Natural killer cell (primary cell): ENCODE measurements around the gene KDM4C. TPM values are rescaled to one million over a fixed set of nuclear protein-coding genes. Genes with fewer than 3 reads are reported as not detected.

Experiments used
- ATAC-seq, 3 donors: fragments of 150-1000 bp in 2 of 3; fragments of 200-7000 bp in 1 of 3; cut with Tn5 transposase; 1 replicate in 1 of 3; 2 replicates in 2 of 3; pipeline ENCODE4 v1.10.0; 2021; ENCODE audit warnings: mild to moderate bottlenecking in 2 of 3, moderate library complexity in 2 of 3
- DNase-seq, 2 donors: peaks; one replicate each; pipeline versions ENCODE4 v3.0.0 to v3.0.0-alpha.2; 2013 to 2021; ENCODE audit warnings: mixed read lengths in 1 of 2
- H3K27ac ChIP-seq: one replicate; pipeline ENCODE4 v1.5.1; 2013; ENCODE audit warnings: mild to moderate bottlenecking, low read length
- H3K27me3 ChIP-seq: one replicate; pipeline ENCODE4 v1.6.1; 2013; ENCODE audit warnings: low read length; ENCODE audit not compliant: control insufficient read depth, insufficient read depth
- H3K36me3 ChIP-seq: one replicate; pipeline ENCODE4 v1.6.1; 2013; ENCODE audit warnings: low read length; ENCODE audit not compliant: control insufficient read depth, insufficient read depth
- H3K4me1 ChIP-seq: one replicate; pipeline ENCODE4 v1.6.1; 2013; ENCODE audit warnings: low read length; ENCODE audit not compliant: control insufficient read depth, insufficient read depth
- H3K4me3 ChIP-seq: one replicate; pipeline ENCODE4 v1.5.1; 2013; ENCODE audit warnings: low read length
- H3K9me3 ChIP-seq: one replicate; pipeline ENCODE4 v1.6.1; 2013; ENCODE audit warnings: low read length; ENCODE audit not compliant: control insufficient read depth, insufficient read depth
- H3K27ac Mint-ChIP-seq, 2 donors: one replicate each; pipeline ENCODE4 v1.8.0; 2022; ENCODE audit warnings: mild to moderate bottlenecking in 2 of 2, mixed read lengths in 2 of 2, moderate library complexity in 1 of 2
- H3K27me3 Mint-ChIP-seq, 2 donors: one replicate each; pipeline ENCODE4 v1.8.0; 2022; ENCODE audit warnings: low read depth in 2 of 2, mixed read lengths in 2 of 2
- H3K36me3 Mint-ChIP-seq: one replicate; pipeline ENCODE4 v1.8.0; 2022; ENCODE audit warnings: mixed read lengths
- H3K4me1 Mint-ChIP-seq, 2 donors: one replicate each; pipeline ENCODE4 v1.8.0; 2022; ENCODE audit warnings: mixed read lengths in 2 of 2
- H3K4me3 Mint-ChIP-seq: one replicate; pipeline ENCODE4 v1.8.0; 2022; ENCODE audit warnings: mild to moderate bottlenecking, moderate library complexity, mixed read lengths
- H3K9me3 Mint-ChIP-seq, 2 donors: one replicate each; pipeline ENCODE4 v1.8.0; 2022; ENCODE audit warnings: mixed read lengths in 2 of 2
- CTCF ChIP-seq: fragments of 200-600 bp; IDR thresholded peaks from one replicate; pipeline ENCODE4 v1.8.0; 2022; ENCODE audit warnings: antibody characterized with exemption
- WGBS: methylation state at CpG from one replicate; pipeline ENCODE4 v1.1.7; 2013; ENCODE audit warnings: missing lambda C conversion rate; ENCODE audit not compliant: insufficient coverage; 5-methylcytosine and 5-hydroxymethylcytosine counted together
- intact Hi-C: fragments of 100-400 bp; cut with micrococcal nuclease; formaldehyde crosslinking; loops from one replicate; pipeline ENCODE4 v1.14.2; 2022
- total RNA-seq, 4 donors: library from RNA; stranded (reverse); fragments of 120-200 nt in 1 of 4; gene quantifications; one replicate each; pipeline versions ENCODE4 v1.2.3 to v1.2.4, GENCODE V29; 2013 to 2022

The KDM4C gene
- total RNA-seq, 3 donors from 2014 or later (not counting 1 experiment from before 2014, with no cell fraction given): 115 to 137 (median 116) TPM

- H3K27me3 ChIP-seq: no peaks in the 10 kb centered on the region
- Mint-ChIP-seq H3K4me3 (no peak overlapping the region), H3K9me3 (no peaks in the 10 kb centered on the region), H3K36me3 (no peaks in the 10 kb centered on the region), H3K27me3 (no peaks in the 10 kb centered on the region), H3K4me1 (peaks cover 47% of the 10 kb centered on the region in 2 donors), H3K27ac (no peak overlapping the region)
- WGBS: 94% methylated on average over 4 of the region's 4 CpGs
- no peak overlapping the region for H3K27ac ChIP-seq
- no peak overlapping the region for H3K4me3 ChIP-seq
- no peak for TF ChIP-seq CTCF
- no peak for ATAC-seq
- peaks cover 2% of the 10 kb centered on the region for H3K4me1 ChIP-seq
- H3K36me3 ChIP-seq: no peaks in the 10 kb centered on the region
- intact Hi-C loops: no loop called here
- DNase-seq: no peak
- H3K9me3 ChIP-seq: no peaks in the 10 kb centered on the region
Measured at GRCh38 chr9:6915635-6916034, 157.9 kb downstream of the KDM4C start.

- intact Hi-C loops: no loop called here
- Mint-ChIP-seq H3K9me3 (no peaks in the 10 kb centered on the region), H3K4me1 (peaks cover 53 to 54% of the 10 kb centered on the region in 2 donors), H3K36me3 (no peaks in the 10 kb centered on the region), H3K27me3 (no peaks in the 10 kb centered on the region), H3K4me3 (no peak overlapping the region), H3K27ac (peak overlapping the region in 1 of 2 donors; percentile 36)
- TF ChIP-seq CTCF: no peak
- DNase-seq (no peak), ATAC-seq (no peak)
- H3K36me3 ChIP-seq: no peaks in the 10 kb centered on the region
- no peak overlapping the region for H3K4me3 ChIP-seq
- no peaks in the 10 kb centered on the region for H3K4me1 ChIP-seq
- H3K9me3 ChIP-seq: no peaks in the 10 kb centered on the region
- no peak overlapping the region for H3K27ac ChIP-seq
- no peaks in the 10 kb centered on the region for H3K27me3 ChIP-seq
Measured at GRCh38 chr9:6917162-6917561, 159.4 kb downstream of the KDM4C start.

GRCh38 chr9:6920041-6920440 lies 162.3 kb downstream of the KDM4C start:
- H3K4me3 Mint-ChIP-seq: no peak overlapping the region
- ATAC-seq: no peak
- intact Hi-C loops: no loop called here
- H3K4me1 Mint-ChIP-seq: peaks cover 65 to 69% of the 10 kb centered on the region in 2 donors
- no peaks in the 10 kb centered on the region for H3K27me3 ChIP-seq
- no peaks in the 10 kb centered on the region for H3K27me3 Mint-ChIP-seq
- H3K36me3 ChIP-seq: no peaks in the 10 kb centered on the region
- no peak overlapping the region for H3K27ac Mint-ChIP-seq
- H3K36me3 Mint-ChIP-seq: no peaks in the 10 kb centered on the region
- H3K27ac ChIP-seq: no peak overlapping the region
- TF ChIP-seq CTCF: no peak
- no peak for DNase-seq
- no peaks in the 10 kb centered on the region for H3K4me1 ChIP-seq
- no peak overlapping the region for H3K4me3 ChIP-seq
- no peaks in the 10 kb centered on the region for H3K9me3 ChIP-seq
- H3K9me3 Mint-ChIP-seq: no peaks in the 10 kb centered on the region

GRCh38 chr9:6921315-6921714 lies 163.5 kb downstream of the KDM4C start:
- H3K27ac Mint-ChIP-seq: peak overlapping the region; percentile 19 to 39
- intact Hi-C loops: no loop called here
- Histone ChIP-seq H3K36me3 (no peaks in the 10 kb centered on the region), H3K27me3 (no peaks in the 10 kb centered on the region), H3K4me1 (no peaks in the 10 kb centered on the region), H3K27ac (no peak overlapping the region), H3K4me3 (no peak overlapping the region), H3K9me3 (no peaks in the 10 kb centered on the region)
- WGBS: 96% methylated on average over 5 of the region's 5 CpGs
- DNase-seq (no peak), ATAC-seq (no peak)
- H3K27me3 Mint-ChIP-seq: no peaks in the 10 kb centered on the region
- H3K9me3 Mint-ChIP-seq: no peaks in the 10 kb centered on the region
- H3K4me3 Mint-ChIP-seq: no peak overlapping the region
- TF ChIP-seq CTCF: no peak
- no peaks in the 10 kb centered on the region for H3K36me3 Mint-ChIP-seq
- peaks cover 66 to 75% of the 10 kb centered on the region in 2 donors for H3K4me1 Mint-ChIP-seq
